ENCODE measurements around the gene FAM180A.

FAM180A gene

GRCh38 chr7:135736586-135737305 lies 11.9 kb downstream of the FAM180A start:
- DNase-seq: no peak

GRCh38 chr7:135734343-135734689 lies 14.3 kb downstream of the FAM180A start:
- no peak for DNase-seq

GRCh38 chr7:135733603-135734342 lies 14.8 kb downstream of the FAM180A start:
- no peak for DNase-seq

GRCh38 chr7:135731131-135731530 lies 17.5 kb downstream of the FAM180A start:
- no peak for DNase-seq

- no peak for DNase-seq
Observed at GRCh38 chr7:135729230-135729629, 19.4 kb downstream of the FAM180A start.

- DNase-seq: no peak
Observed at GRCh38 chr7:135728136-135728669, 20.4 kb downstream of the FAM180A start, which contains the start of gene SLC13A4. TSS of gene SLC13A4 (minus strand) at chr7:135728186. CDS start at chr7:135727496, 690 bp downstream.

GRCh38 chr7:135726911-135727673 lies 21.5 kb downstream of the FAM180A start:
- DNase-seq: no peak

- DNase-seq: no peak
Observed at GRCh38 chr7:135726276-135726788, 22.3 kb downstream of the FAM180A start.

- no peak for DNase-seq
Observed at GRCh38 chr7:135723411-135723810, 25.2 kb downstream of the FAM180A start.

- DNase-seq: no peak
Observed at GRCh38 chr7:135721198-135721820, 27.3 kb downstream of the FAM180A start.

GRCh38 chr7:135719688-135720087 lies 28.9 kb downstream of the FAM180A start:
- no peak for DNase-seq

- no peak for DNase-seq
Observed at GRCh38 chr7:135718794-135719437, 29.7 kb downstream of the FAM180A start.

- DNase-seq: no peak
Observed at GRCh38 chr7:135718219-135718618, 30.4 kb downstream of the FAM180A start.

GRCh38 chr7:135717693-135718092 lies 30.9 kb downstream of the FAM180A start:
- no peak for DNase-seq

- no peak for DNase-seq
Observed at GRCh38 chr7:135716677-135717238, 31.9 kb downstream of the FAM180A start.

- DNase-seq: no peak
Observed at GRCh38 chr7:135715673-135716072, 32.9 kb downstream of the FAM180A start.

- DNase-seq: no peak
Observed at GRCh38 chr7:135715055-135715522, 33.5 kb downstream of the FAM180A start.

- DNase-seq: no peak
Observed at GRCh38 chr7:135714534-135715009, 34.0 kb downstream of the FAM180A start.

GRCh38 chr7:135713836-135714470 lies 34.7 kb downstream of the FAM180A start:
- DNase-seq: no peak

GRCh38 chr7:135712796-135713195 lies 35.8 kb downstream of the FAM180A start:
- no peak for DNase-seq
